Dermis blood vessel endothelial cell (primary cell): ENCODE results near the gene ZNF335. TPM values are rescaled to one million over a fixed set of nuclear protein-coding genes. Genes with fewer than 3 reads are reported as not detected.
"Not testable (repeated sequence)": the region's sequence is repeated elsewhere in the genome, so short reads cannot be mapped to it uniquely, and the experiment has no call there.

Experiments used
- DNase-seq: peaks from one replicate; pipeline ENCODE4 v3.0.0; 2010
- total RNA-seq: library from RNA; depleted of rRNA; stranded (reverse); fragments of >200 nt; gene quantifications from 2 replicates; pipeline ENCODE4 v1.2.3, GENCODE V29; 2014

The ZNF335 gene
- total RNA-seq, 1 donor from 2014 or later: 17.4 TPM

- peak; percentile 99 for DNase-seq
These were observed 61.1 kb downstream of the ZNF335 start for GRCh38 chr20:45910670-45911485.

- DNase-seq: no peak
These were observed 62.0 kb downstream of the ZNF335 start for GRCh38 chr20:45909817-45910669.

- DNase-seq: no peak
These were observed 62.6 kb downstream of the ZNF335 start for GRCh38 chr20:45909336-45909808.

GRCh38 chr20:45908084-45908483 is 63.9 kb downstream of the ZNF335 start:
- no peak for DNase-seq

- DNase-seq: no peak
These were observed 64.6 kb downstream of the ZNF335 start for GRCh38 chr20:45907219-45907948.

- no peak for DNase-seq
These were observed 66.4 kb downstream of the ZNF335 start for GRCh38 chr20:45905505-45906079.

- no peak for DNase-seq
These were observed 67.2 kb downstream of the ZNF335 start for GRCh38 chr20:45904583-45905504.

GRCh38 chr20:45902199-45902701 is 69.8 kb downstream of the ZNF335 start:
- DNase-seq: no peak

- DNase-seq: not testable (repeated sequence)
These were observed 70.7 kb downstream of the ZNF335 start for GRCh38 chr20:45901332-45901731.

- DNase-seq: no peak
These were observed 72.8 kb downstream of the ZNF335 start for GRCh38 chr20:45899046-45899835.

Other genes starting within 250 kb of the ZNF335 start
- gene SPINT4, start 249.9 kb downstream of the ZNF335 start, total RNA-seq: not detected in 2 replicates
- not detected in 2 replicates for gene WFDC3, start 180.3 kb downstream of the ZNF335 start, total RNA-seq
- 9.2 and 13.8 TPM in 2 replicates for gene DNTTIP1, start 180.2 kb downstream of the ZNF335 start, total RNA-seq
- gene UBE2C, start 159.6 kb downstream of the ZNF335 start, total RNA-seq: 9.9 and 30.2 TPM in 2 replicates
- not detected in 2 replicates for gene TNNC2, start 144.9 kb downstream of the ZNF335 start, total RNA-seq
- 22.6 and 35.7 TPM in 2 replicates for gene SNX21, start 138.4 kb downstream of the ZNF335 start, total RNA-seq
- 28.7 and 42.5 TPM in 2 replicates for gene ACOT8, start 114.8 kb downstream of the ZNF335 start, total RNA-seq
- 8.7 and 11.9 TPM in 2 replicates for gene ZSWIM3, start 114.6 kb downstream of the ZNF335 start, total RNA-seq
- 4.1 and 5.4 TPM in 2 replicates for gene ZSWIM1, start 91.0 kb downstream of the ZNF335 start, total RNA-seq
- gene SPATA25, start 84.6 kb downstream of the ZNF335 start, total RNA-seq: 1.0 and 1.2 TPM in 2 replicates
- 3.2 and 4.4 TPM in 2 replicates for gene NEURL2, start 81.0 kb downstream of the ZNF335 start, total RNA-seq
- 47.8 and 48.1 TPM in 2 replicates for gene CTSA, start 80.9 kb downstream of the ZNF335 start, total RNA-seq
- 2.4 and 5.4 TPM in 2 replicates for gene PLTP, start 60.0 kb downstream of the ZNF335 start, total RNA-seq
- 13.3 and 16.2 TPM in 2 replicates for gene PCIF1, start 37.5 kb downstream of the ZNF335 start, total RNA-seq
- not detected in 2 replicates for gene MMP9, start 36.7 kb upstream of the ZNF335 start, total RNA-seq
- gene SLC12A5, start 57.0 kb upstream of the ZNF335 start, total RNA-seq: 0.17 and 0.47 TPM in 2 replicates
- 16.7 and 18.6 TPM in 2 replicates for gene NCOA5, start 117.8 kb upstream of the ZNF335 start, total RNA-seq
- 19.4 and 21.3 TPM in 2 replicates for gene CD40, start 146.1 kb upstream of the ZNF335 start, total RNA-seq